NCI-H2196 (cell line): ENCODE measurements around the gene MBD5.

Experiments
- DNase-seq: peaks from one replicate; lab custom pipeline; 2025; ENCODE audit not compliant: unreplicated experiment; lab: John Stamatoyannopoulos, UW

The MBD5 gene

DNA sequence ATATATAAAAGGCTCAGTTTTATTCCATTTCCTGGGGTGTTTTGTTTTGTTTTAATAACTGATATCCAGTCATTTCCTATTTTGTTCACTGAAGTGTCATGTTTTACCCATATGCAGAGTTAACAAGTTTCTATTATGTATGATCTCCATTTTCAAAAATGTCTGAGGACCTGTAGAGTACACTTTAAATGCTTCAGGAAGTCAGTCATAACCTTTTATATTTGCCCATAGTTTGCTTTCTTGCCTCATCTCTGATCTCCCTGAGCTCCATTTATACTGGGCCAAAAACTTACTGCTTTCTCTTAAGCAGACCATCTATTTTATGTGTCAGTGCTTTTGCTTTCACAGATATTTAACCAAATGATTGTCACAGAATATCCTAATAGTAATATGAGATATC, 278.7 kb downstream of the MBD5 start:
- no peak for DNase-seq

DNA sequence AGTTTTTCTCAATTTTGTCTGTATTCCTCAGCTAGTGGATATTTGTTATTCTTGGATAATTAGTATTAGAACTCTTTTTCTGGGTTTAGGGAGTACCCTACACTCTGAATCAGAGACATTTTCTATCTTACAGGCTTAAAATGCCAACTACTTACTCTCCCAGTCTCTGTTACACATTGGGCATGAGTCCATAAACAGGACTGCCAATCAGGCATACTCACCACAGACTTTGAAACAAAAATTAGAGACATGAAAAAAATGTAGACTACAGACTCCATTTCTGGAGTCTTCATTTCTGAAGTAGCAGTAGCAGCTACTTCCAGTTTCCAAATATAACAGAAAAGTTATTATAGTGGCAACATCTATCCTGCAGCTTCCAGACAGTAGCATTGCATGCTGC, 279.7 kb downstream of the MBD5 start:
- no peak for DNase-seq

DNA sequence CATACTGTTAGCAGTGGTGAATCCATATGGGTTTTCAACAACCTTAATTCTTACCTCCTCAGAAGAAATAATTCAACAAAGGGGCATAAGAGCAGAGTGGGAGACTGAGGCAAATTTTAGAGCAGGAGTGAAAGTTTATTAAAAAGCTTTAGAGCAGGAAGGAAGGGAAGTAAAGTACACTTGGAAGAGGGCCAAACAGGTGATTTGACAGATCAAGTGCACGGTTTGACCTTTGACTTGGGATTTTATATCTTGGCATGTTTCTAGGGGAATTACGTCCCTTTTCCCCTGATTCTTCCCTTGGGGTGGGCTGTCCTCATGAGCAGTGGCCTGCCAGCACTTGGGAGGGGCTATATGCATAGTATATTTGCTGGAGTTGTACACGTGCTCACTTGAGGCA, 280.5 kb downstream of the MBD5 start:
- DNase-seq, result no peak

DNA sequence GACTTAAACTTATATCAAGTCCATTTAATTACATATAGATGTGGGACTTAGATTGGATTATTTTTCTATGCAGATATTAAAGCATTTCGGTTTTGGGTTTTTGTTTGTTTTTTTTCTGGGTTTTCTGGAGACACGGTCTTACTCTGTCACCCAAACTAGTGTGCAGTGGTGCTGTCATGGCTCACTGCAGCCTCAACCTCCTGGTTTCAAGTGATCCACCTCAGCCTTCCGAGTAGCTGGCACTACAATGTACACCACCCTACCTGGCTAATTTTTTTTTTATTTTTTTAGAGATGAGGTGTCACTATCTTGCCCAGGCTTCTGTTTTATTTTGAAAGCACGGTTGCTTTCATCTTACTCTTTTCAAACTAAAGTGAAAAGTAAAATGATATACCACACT, 281.6 kb downstream of the MBD5 start:
- no peak for DNase-seq

DNA sequence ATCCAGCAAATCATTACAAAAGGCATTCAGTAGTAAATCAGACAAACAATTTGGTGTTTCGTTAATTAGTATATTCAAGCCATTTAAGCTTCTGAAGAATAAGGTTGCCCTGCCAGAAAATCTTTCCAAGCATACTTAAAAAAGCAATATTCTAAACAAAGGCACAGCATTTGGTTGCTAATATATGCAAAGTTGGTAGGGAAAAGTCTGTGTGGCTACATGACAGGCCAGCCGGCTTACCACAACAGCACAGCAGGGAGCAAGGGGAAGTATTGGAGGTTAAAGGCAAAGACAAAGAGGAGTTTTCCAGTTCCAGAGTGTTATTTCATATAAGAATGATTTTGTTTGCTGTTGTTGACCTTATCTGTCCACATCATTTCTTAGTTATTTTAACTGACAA, 282.3 kb downstream of the MBD5 start:
- DNase-seq, result no peak

DNA sequence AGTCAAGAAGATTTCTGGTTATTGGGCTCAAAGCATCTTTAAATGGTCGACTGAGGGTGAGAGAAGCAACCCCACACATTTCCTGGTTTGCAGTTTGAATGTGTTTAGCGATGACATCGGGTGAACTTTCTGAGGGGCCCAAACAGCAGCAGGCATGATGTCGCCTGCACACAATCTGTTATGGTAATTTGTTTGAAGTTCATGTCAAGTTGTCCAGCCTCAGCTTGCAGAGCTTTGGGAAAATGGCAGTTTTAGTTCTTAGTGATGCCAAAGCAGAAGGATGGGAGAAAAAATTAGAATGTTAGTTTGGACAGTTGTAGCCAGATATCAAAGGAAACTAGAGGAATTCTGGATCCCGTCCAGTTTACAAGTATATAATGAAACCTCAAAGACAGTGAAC, 284.6 kb downstream of the MBD5 start:
- DNase-seq, result no peak

DNA sequence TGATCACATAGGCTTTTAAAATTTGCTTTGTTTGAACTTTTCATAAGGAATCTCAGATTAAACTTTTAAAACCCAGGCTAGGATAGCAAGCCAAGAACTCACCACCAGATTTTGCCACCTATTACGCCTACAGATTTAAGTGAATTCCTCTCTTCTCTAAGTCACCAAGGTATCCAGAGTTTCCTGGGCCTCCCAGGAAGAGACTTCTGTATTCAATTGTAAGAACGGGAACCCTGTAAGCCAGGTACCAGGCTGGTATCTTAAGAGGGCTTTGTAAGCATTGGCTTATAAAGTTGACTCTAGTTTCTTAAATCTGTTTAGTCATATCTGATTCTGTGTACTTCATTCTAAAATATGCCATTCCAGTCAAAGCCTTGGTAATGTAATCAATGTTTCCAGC, 285.1 kb downstream of the MBD5 start:
- no peak for DNase-seq

DNA sequence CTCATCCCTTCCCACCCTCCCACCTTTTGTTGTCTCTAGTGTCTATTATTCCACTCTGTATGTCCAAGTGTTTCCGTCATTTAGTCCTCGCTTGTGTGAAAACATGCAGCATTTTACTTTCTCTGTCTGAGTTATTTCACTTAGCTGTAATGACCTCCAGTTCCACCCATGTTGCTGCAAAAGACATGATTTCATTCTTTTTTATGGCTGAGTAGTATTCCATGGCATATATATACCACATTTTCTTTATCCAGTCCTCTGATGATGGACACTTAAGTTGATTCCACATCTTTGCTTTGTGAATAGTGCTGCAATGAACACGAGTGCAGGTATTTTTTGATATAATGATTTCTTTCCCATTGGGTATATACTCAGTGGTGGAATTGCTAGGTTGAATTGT, 296.7 kb downstream of the MBD5 start:
- DNase-seq, result no peak

DNA sequence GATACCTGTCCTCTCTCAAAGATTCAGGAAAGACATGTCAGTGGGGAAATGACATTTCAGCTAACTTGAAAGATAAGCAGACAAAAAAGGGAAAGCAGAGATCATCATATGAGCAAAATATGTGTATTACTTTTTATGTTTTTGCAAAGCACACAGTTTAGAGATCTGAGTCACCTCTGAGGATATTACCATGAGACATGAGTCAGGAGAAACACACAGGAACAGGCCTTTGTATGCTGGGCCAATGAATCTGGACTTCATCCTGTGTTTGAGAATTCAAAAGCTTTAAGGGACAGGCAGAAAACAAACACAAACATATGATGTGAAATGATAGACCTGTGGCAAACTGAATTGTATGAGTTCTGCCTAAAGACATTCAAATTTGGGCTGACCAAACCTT, 317.6 kb downstream of the MBD5 start:
- DNase-seq, result no peak

DNA sequence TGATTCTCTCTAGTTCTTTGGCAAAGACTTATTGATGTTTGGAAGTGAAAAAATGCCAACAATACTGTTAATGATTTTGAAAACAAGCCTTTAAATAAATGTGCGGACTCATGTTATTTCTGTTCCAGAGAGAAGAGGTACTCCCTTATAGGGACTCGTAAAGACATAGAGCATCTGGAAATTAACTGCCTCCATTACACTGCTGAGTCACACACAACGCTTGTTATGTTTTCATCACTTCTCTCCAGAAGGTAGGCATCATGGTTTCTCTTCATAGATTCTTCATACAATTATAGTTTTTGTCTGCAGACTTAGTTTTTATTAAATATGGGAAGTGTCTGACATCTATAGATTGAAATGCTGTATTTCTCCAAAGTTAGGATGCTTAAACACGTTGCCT, 321.2 kb downstream of the MBD5 start:
- DNase-seq, result no peak

DNA sequence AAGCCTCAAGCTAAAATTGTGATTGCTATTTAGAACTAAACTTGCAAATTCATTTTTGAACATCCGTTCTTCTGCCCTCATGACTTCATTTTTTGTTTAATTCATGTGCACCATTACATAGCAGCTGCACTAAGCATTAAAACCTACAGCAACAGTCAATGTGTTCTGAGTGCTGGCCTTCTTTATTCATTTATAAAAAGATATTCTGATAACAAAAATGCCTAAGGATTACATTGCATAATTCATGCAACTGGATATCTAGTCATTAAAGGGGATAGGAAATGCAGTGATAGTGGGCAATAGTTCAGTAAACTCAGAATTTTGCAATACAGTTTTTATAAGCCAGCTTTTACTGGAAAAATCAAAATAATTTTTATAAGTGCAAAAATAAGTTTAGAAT, 329.3 kb downstream of the MBD5 start:
- DNase-seq, result no peak

DNA sequence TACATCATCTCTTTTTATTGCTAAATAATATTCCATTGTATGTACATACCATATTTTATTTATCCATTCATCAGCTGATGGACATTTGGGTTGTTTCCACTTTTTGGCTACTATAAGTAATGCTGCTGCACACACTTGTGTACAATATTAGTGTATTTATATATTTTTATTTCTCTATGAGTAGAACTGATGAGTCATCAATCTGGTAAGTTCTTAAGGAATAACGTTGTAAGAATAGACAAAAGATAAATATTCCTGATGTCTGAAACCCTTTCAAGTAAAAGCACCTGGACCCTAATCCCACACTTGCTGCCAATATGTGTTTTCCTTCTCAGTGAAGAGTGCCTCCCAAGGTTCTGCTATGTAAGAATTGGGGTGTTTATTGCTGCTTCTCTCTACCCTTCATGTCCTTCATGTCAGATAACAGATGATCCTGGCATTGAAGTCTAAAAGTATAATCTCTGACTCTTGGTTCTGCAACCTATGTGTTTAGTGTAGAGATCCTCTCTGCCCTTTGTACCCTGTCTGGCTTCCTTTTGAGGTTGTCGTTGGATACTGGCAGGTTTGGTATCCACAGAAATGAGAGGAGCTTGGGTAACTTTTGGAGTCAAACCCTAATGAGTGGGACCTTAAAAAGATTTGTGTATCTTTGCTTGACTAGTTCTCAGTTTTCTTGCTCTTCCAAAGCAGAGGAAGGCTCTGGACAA, 330.7 kb downstream of the MBD5 start:
- DNase-seq, result no peak

DNA sequence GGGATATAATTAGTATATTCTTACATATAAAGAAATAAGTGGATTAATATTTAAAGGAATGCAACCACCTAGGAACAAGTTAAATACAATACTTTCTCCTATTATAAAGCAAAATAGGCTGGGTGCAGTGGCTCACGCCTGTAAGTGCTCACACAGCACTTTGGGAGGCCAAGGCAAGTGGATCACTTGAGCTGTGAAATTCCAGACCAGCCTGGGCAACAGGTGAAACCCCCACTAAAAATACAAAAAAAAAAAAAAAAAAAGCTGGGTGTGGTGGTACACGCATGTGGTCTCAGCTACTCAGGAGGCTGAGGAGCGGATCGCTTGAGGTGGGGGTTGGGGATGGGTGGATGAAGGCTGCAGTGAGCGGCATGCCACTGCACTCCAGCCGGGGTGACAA, 337.5 kb downstream of the MBD5 start:
- no peak for DNase-seq

DNA sequence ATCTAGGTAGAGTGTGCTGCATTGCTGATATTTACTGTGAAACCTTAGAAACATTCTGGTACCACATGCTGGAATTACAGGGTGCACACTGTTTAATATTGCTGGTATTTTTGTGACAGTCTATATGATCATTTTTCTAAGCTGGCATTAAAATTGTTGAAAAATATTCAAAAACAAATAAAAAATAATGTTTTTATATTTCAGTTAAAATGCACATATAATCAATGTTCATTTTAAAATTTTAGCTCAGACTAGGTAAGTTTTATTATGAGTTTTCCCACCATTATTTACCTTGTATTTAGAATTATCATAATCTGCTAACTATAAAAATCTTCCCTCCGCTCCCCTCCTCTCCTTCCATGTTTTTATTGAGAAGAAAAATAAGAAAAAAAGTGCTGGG, 339.8 kb downstream of the MBD5 start:
- DNase-seq, result no peak

DNA sequence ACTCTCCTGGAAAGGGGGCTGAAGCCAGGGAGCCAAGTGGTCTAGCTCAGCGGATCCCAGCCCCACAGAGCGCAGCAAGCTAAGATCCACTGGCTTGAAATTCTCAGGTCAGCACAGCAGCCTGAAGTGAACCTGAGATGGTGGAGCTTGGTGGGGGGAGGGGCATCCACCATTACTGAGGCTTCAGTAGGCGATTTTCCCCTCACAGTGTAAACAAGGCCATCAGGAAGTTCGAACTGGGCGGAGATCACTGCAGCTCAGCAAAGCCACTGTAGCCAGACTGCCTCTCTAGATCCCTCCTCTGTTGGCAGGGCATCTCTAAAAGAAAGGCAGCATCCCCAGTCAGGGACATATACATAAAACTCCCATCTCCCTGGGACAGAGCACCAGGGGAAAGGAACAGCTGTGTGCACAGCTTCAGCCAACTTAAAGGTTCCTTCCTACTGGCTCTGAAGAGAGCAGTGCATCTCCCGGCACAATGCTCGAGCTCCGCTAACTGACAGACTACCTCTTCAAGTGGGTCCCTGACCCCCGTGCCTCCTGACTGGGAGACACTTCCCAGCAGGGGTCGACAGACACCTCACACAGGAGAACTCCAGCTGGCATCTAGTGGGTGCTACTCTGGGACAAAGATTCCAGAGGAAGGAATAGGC, 341.4 kb downstream of the MBD5 start:
- no peak for DNase-seq

DNA sequence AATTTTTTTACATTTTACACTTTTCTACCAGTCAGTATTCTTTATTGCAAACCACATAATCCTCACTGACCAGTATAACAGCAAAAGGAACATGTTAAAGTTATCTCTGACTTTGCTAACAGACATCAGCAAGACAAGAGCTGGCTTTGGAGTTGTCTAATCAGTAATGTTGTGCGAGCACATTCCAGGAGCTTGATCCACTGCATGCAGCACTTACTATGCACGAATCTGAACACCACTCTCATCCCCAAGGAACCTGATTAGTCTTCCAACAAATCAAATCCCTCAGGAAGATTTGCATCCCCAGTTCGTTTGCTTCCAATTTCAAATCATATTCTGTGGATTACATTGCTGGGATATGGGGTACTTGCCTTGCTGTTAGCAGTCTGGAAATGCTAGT, 354.3 kb downstream of the MBD5 start:
- DNase-seq, result no peak

DNA sequence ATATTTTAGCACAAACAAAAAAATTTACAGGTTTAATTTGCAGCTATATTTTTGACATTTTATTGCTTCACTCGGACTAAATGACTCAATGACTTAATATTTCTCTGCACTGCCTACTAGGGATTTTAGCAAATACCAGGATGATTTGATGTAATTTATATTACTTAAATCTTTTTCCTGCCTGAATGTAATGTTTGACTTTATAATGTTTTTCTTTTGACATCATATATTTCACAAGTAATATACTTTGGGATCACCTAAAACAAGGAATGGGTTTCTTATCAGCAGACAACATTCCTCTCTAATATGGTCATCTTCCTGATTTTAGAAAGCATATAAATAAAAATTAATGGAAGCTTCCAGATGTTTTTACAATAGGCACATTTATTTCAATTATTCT, 370.4 kb downstream of the MBD5 start:
- no peak for DNase-seq

DNA sequence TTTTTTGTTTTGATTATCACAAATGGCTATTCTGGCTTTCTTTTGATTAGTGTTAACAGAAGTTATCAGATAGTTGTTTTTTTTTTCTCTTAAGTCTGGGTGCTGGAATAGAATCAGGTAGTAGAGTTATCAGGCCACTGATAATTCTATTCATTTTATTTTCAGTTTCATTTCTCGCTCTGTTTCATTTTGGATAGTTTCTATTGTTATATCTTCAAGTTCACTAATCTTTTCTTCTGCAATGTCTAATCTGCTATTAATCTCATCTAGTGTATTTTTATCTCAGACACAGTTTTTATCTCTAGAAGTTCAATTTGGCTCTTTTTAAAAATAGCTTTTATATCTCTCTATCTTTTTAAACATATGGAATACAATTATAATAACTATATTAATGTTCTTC, 381.9 kb downstream of the MBD5 start:
- no peak for DNase-seq

DNA sequence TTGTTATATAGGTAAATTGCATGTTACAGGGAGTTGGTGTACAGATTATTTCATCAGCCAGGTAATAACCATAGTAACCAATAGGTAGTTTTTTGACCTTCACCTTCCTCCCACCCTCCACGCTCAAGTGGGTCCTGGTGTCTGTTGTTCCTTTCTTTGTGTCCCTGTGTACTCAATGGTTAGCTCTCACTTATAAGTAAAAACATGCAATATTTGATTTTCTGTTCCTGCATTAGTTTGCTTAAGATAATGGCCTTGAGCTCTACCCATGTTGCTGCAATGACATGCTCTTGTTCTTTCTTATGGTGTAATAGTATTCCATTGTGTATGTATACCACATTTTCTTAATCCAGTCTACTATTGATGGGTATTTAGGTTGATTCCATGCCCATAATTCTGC, 390.0 kb downstream of the MBD5 start:
- DNase-seq, result no peak

DNA sequence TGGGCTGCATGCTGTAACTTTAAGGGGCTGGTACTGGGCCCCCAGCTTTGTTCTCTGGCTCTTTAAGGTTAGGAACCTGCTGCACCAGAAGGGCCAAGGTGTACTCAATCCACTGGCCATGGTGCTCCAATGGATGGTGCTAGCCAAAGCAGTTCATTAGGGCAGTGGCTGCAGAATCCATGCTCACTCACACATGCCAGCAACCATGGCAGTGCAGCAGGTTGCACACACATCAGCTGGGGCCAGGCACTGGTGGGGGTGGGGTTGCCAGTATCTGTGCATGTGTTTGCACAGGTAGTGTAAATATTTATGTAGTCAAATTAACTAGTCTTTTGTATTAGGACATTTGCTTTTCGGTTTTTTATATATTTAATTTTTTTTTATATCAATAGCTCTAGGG, 395.4 kb downstream of the MBD5 start:
- DNase-seq, result no peak

DNA sequence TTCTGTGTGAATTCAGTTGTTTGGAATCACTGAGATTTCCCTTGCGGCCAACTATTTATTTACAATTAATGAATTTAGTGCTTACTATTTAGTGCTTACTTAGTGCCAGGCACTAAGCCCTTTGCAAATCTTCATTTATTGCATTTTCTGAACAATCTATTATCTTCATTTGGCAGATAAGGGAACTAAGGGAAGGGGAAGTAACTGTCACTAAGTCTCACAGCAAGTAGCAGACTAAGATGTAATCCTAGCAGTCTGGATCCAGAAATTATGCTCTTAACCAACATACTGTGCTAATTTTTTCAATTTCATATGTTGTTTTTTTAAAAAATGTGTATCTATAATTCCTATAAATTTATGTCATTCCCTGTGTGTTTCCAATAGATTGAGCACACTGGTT, 409.2 kb downstream of the MBD5 start:
- DNase-seq, result no peak

DNA sequence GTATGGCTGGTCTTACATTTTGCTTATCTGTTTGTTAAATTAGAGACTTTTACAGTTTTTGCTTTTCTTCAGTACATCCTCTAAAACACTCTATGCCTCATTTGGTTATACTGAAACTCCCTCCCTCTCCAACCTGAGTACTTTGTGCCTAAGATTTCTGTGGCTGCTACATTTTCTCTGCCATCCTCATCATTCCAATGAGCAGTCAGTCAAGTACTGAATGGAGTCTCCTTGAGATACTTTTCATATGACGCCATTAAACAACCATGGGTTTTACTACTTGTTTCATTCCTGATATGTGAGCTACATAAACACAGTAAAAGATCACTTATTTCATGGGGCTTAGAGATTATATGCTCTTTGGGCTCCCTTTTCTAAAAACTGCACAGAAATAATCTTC, 427.0 kb downstream of the MBD5 start:
- DNase-seq, result no peak

DNA sequence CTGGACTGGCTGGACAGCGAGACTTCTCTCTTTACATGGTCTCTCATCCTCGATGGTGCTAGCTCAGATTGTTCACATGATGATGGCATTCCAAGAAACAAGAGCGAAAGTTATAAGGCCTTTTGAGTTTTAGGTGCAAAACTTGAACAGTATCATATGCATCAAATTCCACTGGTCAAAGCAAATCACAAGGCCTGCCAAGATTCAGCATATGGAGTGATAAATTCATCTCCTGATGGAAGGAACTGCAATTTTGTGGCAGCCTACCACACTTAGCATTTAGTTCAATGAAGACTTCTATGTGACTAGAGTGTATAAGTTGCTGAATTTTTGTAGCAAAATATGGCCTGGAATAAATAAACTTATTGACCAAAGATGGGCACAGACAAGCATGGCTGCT, 429.6 kb downstream of the MBD5 start:
- DNase-seq, result no peak
